Activated CD4-positive, alpha-beta T cell treated with anti-CD3 and anti-CD28 coated beads for 36 hours (primary cell): ENCODE measurements around the gene CHD9NB. TPM values are rescaled to one million over a fixed set of nuclear protein-coding genes. Genes with fewer than 3 reads are reported as not detected.
A peak's percentile ranks its signal among the peaks of the same experiment; 100 is the strongest.
"Not testable (repeated sequence)": the region's sequence is repeated elsewhere in the genome, so short reads cannot be mapped to it uniquely, and the experiment has no call there.

Source experiments
- ATAC-seq: fragments of 200-7000 bp; cut with Tn5 transposase; one replicate; pipeline ENCODE4 v1.10.0; 2021; ENCODE audit warnings: mild to moderate bottlenecking, moderate library complexity
- CTCF ChIA-PET: fragments of 350-600 bp; sonication (Branson Sonifier 250); formaldehyde crosslinking; loops from one replicate; lab custom pipeline; 2021; ENCODE audit warnings: antibody characterized with exemption; lab: Charles Lee
- POLR2A ChIA-PET: fragments of 350-600 bp; sonication (Branson Sonifier 250); formaldehyde crosslinking; loops from one replicate; lab custom pipeline; 2021; ENCODE audit warnings: antibody characterized with exemption, inconsistent platforms; lab: Charles Lee
- DNase-seq: peaks from one replicate; pipeline ENCODE4 v3.0.0-alpha.2; 2020
- H3K27ac Mint-ChIP-seq: one replicate; pipeline ENCODE4 v1.8.0; 2021; ENCODE audit warnings: mixed read lengths
- H3K27me3 Mint-ChIP-seq: one replicate; pipeline ENCODE4 v1.8.0; 2021; ENCODE audit warnings: mixed read lengths
- H3K36me3 Mint-ChIP-seq: one replicate; pipeline ENCODE4 v1.8.0; 2021; ENCODE audit warnings: low read depth, mixed read lengths
- H3K4me1 Mint-ChIP-seq: one replicate; pipeline ENCODE4 v1.8.0; 2021; ENCODE audit warnings: mixed read lengths
- H3K4me3 Mint-ChIP-seq: one replicate; pipeline ENCODE4 v1.8.0; 2021; ENCODE audit warnings: mild to moderate bottlenecking, moderate library complexity, mixed read lengths
- H3K9me3 Mint-ChIP-seq: one replicate; pipeline ENCODE4 v1.8.0; 2021; ENCODE audit warnings: low read depth, mixed read lengths
- intact Hi-C, 2 experiments: fragments of 100-400 bp; cut with DNase I in 1 of 2; cut with micrococcal nuclease in 1 of 2; formaldehyde crosslinking; loops; one replicate each; pipeline versions ENCODE4 v1.14.2 to v1.15.1; 2022 to 2024; cut with DNase I, micrococcal nuclease
- total RNA-seq, 2 experiments: library from RNA; stranded (reverse); gene quantifications; one replicate each; pipeline ENCODE4 v1.2.3, GENCODE V29; 2021

The CHD9NB gene
- total RNA-seq, 2 experiments from 2014 or later, result 0.14 TPM; not detected in 1

DNA sequence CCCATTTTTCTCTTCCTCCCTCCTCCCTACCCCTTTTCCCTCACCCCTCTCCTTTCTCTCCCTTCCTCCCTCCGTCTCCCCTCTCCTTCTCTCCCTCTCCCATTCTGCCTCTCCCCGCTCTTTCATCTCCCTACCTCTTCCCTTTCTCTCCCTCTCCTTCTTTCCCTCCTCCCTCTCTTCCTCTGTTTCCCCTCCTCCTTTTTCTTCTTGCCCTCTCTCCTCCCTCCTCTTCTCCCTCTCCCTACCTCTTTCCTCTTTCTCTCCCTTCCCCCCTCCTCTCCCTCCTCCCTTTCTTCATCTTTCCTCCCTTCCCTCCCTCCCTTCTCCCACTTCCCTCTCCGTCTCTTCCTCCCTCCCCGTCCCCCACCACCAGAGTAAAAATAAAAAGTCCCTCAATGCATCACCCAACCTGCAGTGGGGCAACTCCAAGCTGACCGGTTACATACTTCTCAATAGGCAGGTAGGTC lies 10.4 kb downstream of the CHD9NB start:
- Mint-ChIP-seq H3K9me3 (no peaks in the 10 kb centered on the region), H3K36me3 (no peaks in the 10 kb centered on the region), H3K27me3 (no peaks in the 10 kb centered on the region), H3K27ac (no peak overlapping the region), H3K4me1 (no peaks in the 10 kb centered on the region), H3K4me3 (no peak overlapping the region)
- POLR2A ChIA-PET, result no interaction called here
- no peak for ATAC-seq
- intact Hi-C loops, result no loop called here
- CTCF ChIA-PET, result interaction anchor here (0.7 kb wide), 1 partner anchor 250 kb away, joined by 3 read pairs; no protein-coding TSS in a partner anchor
- DNase-seq, result no peak

DNA sequence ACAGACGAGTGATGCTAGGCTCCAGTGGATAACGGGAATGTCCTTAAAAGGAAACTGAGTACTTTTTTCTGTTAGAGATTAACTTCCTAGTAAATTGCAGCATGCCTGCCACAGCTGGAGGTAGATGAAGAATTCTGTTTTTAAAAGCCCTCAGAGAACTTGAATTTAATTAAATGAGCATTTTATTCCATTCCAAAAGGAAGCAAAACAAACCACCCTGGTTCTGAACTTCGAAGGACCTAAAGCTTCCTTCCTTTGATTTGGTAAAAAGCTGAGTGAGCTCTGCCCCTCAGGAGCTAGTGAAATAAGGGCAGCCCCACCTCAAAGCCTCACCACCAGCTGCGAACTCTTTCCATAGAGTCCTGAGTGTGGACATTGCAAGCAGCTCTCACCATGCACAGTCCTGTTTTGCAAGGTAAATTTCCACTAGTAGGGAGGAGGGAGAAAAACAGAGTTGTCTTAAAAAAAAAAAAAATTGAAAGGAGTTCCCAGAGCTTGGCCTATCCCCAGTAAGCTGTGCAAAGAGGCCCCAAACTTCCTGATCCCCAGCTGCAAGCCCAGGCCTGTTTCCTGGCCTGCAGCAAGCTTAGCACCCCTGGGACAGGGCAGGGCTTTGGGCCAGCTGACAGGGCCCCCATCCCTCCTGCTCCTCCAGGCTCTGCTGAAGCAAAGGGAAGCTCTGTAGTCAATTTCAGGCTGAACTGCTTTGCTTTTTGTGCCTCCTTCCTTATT lies 11.2 kb downstream of the CHD9NB start:
- POLR2A ChIA-PET, result no interaction called here
- Mint-ChIP-seq H3K4me1 (no peaks in the 10 kb centered on the region), H3K27me3 (peaks cover 2% of the 10 kb centered on the region), H3K36me3 (no peaks in the 10 kb centered on the region), H3K27ac (no peak overlapping the region), H3K4me3 (no peak overlapping the region), H3K9me3 (no peaks in the 10 kb centered on the region)
- intact Hi-C loops, result no loop called here
- DNase-seq, result no peak
- no peak for ATAC-seq
- CTCF ChIA-PET, result interaction anchor here (0.6 to 0.7 kb wide), 2 partner anchors 83 to 251 kb away, joined by 3 read pairs; no protein-coding TSS in a partner anchor

DNA sequence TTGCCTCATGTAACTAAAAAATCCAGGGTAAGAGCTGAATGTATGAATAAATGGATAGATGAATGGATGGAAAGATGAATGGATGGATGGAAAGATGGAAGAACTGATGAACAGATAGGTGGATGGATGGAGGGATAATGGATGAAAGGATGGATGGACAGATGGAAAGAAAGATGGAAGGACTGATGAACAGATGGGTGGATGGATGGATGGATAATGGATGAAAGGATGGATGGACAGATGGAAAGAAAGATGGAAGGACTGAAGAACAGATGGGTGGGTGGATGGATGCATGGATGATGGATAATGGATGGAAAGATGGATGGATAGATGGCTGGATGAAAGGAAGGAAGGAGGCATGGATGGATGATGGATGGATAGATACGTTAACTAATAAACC lies 11.9 kb downstream of the CHD9NB start:
- ATAC-seq, result no peak
- no peak overlapping the region for H3K4me3 Mint-ChIP-seq
- CTCF ChIA-PET, result no interaction called here

DNA sequence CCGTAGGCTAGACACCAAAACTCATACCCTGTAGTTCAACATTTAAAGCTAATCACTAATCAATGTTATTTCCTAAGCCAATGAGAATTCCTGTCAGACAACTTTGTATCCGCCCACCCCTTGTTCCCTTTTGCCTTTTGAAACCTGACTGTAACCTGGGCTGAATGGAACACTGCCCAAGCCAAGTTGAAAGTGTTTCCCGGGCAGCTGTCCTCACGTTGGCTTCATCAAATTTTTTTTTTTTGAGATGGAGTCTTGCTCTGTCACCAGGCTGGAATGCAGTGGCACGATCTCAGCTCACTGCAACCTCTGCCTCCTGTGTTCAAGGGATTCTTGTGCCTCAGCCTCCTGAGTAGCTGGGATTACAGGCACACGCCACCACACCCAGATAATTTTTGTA lies 16.0 kb downstream of the CHD9NB start:
- H3K4me1 Mint-ChIP-seq, H3K36me3 Mint-ChIP-seq, intact Hi-C loops, ATAC-seq, CTCF ChIA-PET, H3K9me3 Mint-ChIP-seq, H3K4me3 Mint-ChIP-seq, DNase-seq, H3K27ac Mint-ChIP-seq, POLR2A ChIA-PET: not testable (repeated sequence)
- peaks cover 11% of the 10 kb centered on the region for H3K27me3 Mint-ChIP-seq

More for the DNA sequence above, 11.9 kb downstream of the CHD9NB start:
- Mint-ChIP-seq H3K36me3 (no peaks in the 10 kb centered on the region), H3K4me1 (no peaks in the 10 kb centered on the region), H3K27ac (no peak overlapping the region), H3K9me3 (no peaks in the 10 kb centered on the region), H3K27me3 (peaks cover 3% of the 10 kb centered on the region)
- DNase-seq, result no peak
- intact Hi-C loops, result no loop called here
- POLR2A ChIA-PET, result no interaction called here

DNA sequence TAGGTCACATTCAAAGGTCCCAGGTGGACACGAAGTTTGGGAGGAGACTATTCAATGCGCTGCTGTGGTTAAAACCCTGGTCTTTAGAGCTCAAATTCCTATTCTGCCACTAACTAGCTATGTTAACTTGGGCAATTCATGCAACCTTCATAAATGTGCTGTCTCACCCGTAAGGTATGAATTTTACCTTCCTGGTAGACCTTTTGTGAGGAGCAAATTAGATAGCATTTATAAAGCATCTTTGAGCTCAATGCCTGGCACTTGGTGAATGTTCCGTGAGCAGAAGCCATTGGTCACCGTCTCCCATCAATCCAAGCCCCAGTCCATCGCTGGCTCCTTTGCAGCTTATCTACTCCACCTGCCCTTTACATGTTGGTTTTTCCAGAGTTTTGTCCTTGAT lies 16.6 kb downstream of the CHD9NB start:
- H3K9me3 Mint-ChIP-seq, result no peaks in the 10 kb centered on the region
- DNase-seq, result no peak
- no peak for ATAC-seq
- peaks cover 11% of the 10 kb centered on the region for H3K27me3 Mint-ChIP-seq
- H3K4me1 Mint-ChIP-seq, result no peaks in the 10 kb centered on the region
- no peaks in the 10 kb centered on the region for H3K36me3 Mint-ChIP-seq
- no peak overlapping the region for H3K4me3 Mint-ChIP-seq
- H3K27ac Mint-ChIP-seq, result no peak overlapping the region
- intact Hi-C loops, result no loop called here
- POLR2A ChIA-PET, result no interaction called here
- CTCF ChIA-PET, result no interaction called here

DNA sequence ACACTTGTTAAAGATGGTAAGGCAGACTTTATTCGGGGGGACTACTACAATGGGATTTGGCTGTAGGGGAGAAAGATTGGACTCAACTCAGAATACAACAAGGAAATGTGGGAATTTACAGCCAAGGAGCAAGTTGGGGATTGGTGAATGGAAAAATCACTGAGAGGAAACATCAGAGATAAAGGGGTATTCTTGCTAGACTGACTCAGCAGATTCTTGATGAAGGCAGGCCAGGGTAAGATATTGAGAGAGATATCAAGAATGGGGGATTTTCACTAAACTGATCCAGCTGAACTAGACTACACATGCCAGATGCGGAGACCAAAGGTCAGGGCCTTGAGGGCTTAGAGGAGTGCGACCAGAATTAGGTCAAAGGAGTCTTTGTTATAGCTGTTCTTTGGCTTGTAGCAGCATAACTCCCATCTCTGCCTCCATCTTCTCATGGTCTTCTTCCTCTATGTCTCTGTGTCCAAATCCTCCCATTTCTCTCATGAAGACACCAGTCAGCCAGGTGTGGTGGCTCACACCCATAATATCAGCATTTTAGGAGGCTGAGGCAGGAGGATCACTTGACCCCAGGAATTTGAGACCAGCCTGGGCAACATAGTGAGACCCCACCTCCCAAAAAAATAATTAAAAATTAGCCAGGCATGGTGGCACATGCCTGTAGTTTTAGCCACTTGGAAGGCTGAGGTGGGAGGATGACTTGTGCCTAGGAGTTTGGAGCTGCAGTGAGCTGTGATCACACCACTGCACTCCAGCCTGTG lies 17.3 kb downstream of the CHD9NB start:
- CTCF ChIA-PET, result interaction anchor here (1.2 kb wide), 1 partner anchor 13 kb away, joined by 3 read pairs; no protein-coding TSS in a partner anchor
- no peaks in the 10 kb centered on the region for H3K9me3 Mint-ChIP-seq
- ATAC-seq, result no peak

DNA sequence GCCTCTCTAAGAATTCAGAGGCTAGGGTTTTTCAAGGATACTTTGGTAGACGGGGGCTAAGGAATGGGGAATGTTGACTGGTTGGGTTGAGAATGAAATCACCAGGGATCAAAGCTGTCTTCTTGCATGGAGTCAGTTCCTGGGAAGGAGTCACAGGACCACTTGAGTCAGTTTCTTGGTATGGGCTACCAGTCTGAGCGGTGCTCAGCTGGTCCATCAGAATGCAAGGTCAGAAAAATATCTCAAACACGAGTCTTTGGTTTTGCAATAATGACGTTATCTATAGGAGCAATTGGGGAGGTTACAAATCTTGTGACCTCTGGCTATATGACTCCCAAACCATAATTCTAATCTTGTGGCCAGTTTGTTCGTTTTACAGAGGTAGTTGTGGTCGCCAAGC lies 18.4 kb downstream of the CHD9NB start:
- H3K4me3 Mint-ChIP-seq, result no peak overlapping the region
- POLR2A ChIA-PET, result no interaction called here
- H3K9me3 Mint-ChIP-seq, result no peaks in the 10 kb centered on the region
- no peak for DNase-seq
- intact Hi-C loops, result no loop called here
- ATAC-seq, result no peak
- H3K36me3 Mint-ChIP-seq, result no peaks in the 10 kb centered on the region
- no peak overlapping the region for H3K27ac Mint-ChIP-seq
- no peaks in the 10 kb centered on the region for H3K4me1 Mint-ChIP-seq
- peaks cover 11% of the 10 kb centered on the region for H3K27me3 Mint-ChIP-seq
- CTCF ChIA-PET, result interaction anchor here (1.2 kb wide), 1 partner anchor 12 kb away, joined by 3 read pairs; no protein-coding TSS in a partner anchor

More for the DNA sequence above, 17.3 kb downstream of the CHD9NB start:
- Mint-ChIP-seq H3K27me3 (peaks cover 11% of the 10 kb centered on the region), H3K27ac (no peak overlapping the region), H3K36me3 (no peaks in the 10 kb centered on the region), H3K4me1 (no peaks in the 10 kb centered on the region), H3K4me3 (no peak overlapping the region)
- POLR2A ChIA-PET, result no interaction called here
- intact Hi-C loops, result no loop called here
- DNase-seq, result no peak

DNA sequence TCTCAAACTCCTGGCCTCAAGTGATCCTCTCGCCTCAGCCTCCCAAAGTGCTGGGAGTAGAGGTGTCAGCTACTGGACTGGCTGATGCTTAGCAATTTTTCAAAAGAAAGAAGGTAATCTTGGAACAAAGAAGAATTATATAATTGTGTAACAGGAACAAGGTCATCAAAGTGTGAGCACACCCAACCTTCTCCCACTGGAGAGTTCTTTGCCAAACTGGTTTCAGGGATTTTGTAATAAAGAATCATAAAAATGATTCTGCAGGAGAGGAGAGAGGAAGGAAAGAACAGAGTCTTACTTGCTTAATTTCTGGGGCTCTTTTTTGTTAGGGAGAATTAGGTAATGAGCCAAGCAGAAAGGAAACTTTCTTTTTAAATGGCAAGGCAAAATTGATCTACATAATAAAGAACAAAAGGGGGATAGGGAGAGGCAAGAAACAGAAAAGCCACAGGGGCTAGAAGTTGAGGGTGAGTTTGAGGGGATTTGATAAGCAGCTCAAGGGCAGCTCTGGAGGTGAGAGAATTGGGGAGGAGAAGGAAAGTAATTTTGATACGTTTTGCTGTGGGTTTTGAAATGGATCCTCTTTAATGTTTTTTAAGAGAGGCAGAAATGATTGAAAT lies 21.3 kb downstream of the CHD9NB start:
- Mint-ChIP-seq H3K36me3 (no peaks in the 10 kb centered on the region), H3K27me3 (peaks cover 9% of the 10 kb centered on the region)
- POLR2A ChIA-PET, result no interaction called here

DNA sequence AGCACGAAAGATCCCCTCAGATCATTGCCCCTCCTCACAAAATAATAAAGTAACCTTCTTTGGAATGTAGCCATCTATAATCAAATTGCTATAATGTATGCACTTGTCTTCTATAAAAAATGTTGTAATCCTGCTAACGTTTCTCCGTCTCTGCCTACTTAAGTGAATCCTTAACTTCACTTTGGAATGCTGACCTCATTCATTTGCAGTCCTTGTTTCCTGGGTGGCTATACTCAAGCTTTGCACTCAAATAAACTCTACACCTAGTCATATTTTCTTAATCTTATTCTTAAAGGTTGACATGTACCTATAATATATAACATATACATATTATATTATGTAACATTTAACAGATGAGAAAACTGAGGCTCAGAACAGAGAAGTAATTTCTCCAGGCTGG lies 22.7 kb downstream of the CHD9NB start:
- no peak for DNase-seq
- Mint-ChIP-seq H3K9me3 (no peaks in the 10 kb centered on the region), H3K36me3 (no peaks in the 10 kb centered on the region), H3K27me3 (peaks cover 4% of the 10 kb centered on the region), H3K4me1 (no peaks in the 10 kb centered on the region), H3K27ac (no peak overlapping the region), H3K4me3 (no peak overlapping the region)
- intact Hi-C loops, result no loop called here
- no peak for ATAC-seq
- CTCF ChIA-PET, result interaction anchor here (0.5 kb wide), 1 partner anchor 24 kb away, joined by 3 read pairs; no protein-coding TSS in a partner anchor
- POLR2A ChIA-PET, result no interaction called here

More for the DNA sequence above, 21.3 kb downstream of the CHD9NB start:
- CTCF ChIA-PET, result no interaction called here
- intact Hi-C loops, result no loop called here
- H3K27ac Mint-ChIP-seq, result no peak overlapping the region
- H3K4me3 Mint-ChIP-seq, result no peak overlapping the region
- H3K4me1 Mint-ChIP-seq, result no peaks in the 10 kb centered on the region
- H3K9me3 Mint-ChIP-seq, result no peaks in the 10 kb centered on the region
- ATAC-seq (no peak), DNase-seq (no peak)

DNA sequence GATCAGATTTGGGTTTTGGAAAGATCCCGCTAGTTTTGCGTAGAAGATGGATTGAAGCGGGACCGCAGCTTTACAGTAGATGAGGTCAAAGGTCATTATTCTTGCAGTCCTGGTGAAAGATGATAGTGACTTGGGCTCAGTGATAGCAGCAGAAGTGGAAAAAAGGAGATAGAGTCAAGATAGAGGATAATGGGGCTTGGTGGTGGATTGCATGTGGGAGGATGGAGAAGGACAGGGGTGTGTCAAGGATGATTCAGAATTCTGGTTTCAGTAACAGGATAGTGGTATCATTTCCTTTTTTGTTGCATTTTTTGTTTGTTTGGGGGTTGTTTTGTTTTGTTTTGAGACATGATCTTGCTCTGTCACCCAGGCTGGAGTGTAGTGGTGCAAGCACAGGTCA lies 28.7 kb downstream of the CHD9NB start:
- DNase-seq (no peak), ATAC-seq (no peak)
- POLR2A ChIA-PET, result interaction anchor here (0.6 kb wide), 1 partner anchor 14 kb away, joined by 3 read pairs; no protein-coding TSS in a partner anchor
- no peaks in the 10 kb centered on the region for H3K9me3 Mint-ChIP-seq
- intact Hi-C loops, result no loop called here
- H3K4me1 Mint-ChIP-seq, result no peaks in the 10 kb centered on the region
- H3K4me3 Mint-ChIP-seq, result no peak overlapping the region
- CTCF ChIA-PET, result interaction anchor here (0.7 kb wide), 1 partner anchor 152 kb away, joined by 3 read pairs; no protein-coding TSS in a partner anchor
- no peaks in the 10 kb centered on the region for H3K36me3 Mint-ChIP-seq
- no peak overlapping the region for H3K27ac Mint-ChIP-seq
- H3K27me3 Mint-ChIP-seq, result peaks cover 3% of the 10 kb centered on the region

DNA sequence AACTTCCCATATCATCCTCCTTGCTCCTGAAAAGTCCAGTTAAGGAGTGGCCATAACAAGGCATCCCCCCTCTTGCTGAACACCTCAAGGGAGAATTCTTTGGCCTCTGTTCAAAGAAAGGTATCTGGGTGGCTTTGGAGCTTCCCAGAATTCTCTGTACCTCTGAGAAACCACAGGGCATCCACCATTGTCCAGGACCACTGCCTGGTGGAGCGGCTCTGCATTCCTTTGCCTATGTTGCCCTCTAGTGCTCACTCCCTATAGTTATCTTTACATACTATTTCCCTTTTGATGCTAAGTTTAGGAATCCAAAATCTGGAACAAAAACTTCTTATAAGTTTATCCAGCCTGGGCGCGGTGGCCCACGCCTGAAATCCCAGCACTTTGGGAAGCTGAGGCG lies 30.3 kb downstream of the CHD9NB start:
- no peak overlapping the region for H3K27ac Mint-ChIP-seq
- H3K4me1 Mint-ChIP-seq, result no peaks in the 10 kb centered on the region
- intact Hi-C loops, result loop anchor here (1.0 to 2.0 kb wide), 2 partner anchors 831 to 832 kb away; no protein-coding TSS in a partner anchor
- H3K9me3 Mint-ChIP-seq, result no peaks in the 10 kb centered on the region
- H3K4me3 Mint-ChIP-seq, result no peak overlapping the region
- no peak for ATAC-seq
- H3K36me3 Mint-ChIP-seq, result no peaks in the 10 kb centered on the region
- peaks cover 3% of the 10 kb centered on the region for H3K27me3 Mint-ChIP-seq
- ChIA-PET POLR2A (no interaction called here), CTCF (interaction anchor here (0.7 to 1.4 kb wide), 5 partner anchors 12 to 1204 kb away, joined by 3 to 4 read pairs (median 3); no protein-coding TSS in a partner anchor)
- DNase-seq, result peak; percentile 35
